ENCODE measurements around the gene ATAD3C. TPM values are rescaled to one million over a fixed set of nuclear protein-coding genes. Genes with fewer than 3 reads are reported as not detected.
"Not testable (repeated sequence)": the region's sequence is repeated elsewhere in the genome, so short reads cannot be mapped to it uniquely, and the experiment has no call there.

Gene ATAD3C
- total and polyA plus RNA-seq, 2 of the 8 experiments (the other 6 are each of a cell fraction or from before 2014, with no cell fraction given): 2.0 to 2.7 TPM

GRCh38 chr1:1484976-1485750 is 35.7 kb downstream of the ATAD3C start:
- H2BK12ac ChIP-seq (ENCODE audit: low read depth, low read length); H3K9ac ChIP-seq (replicated peaks in 1 of 4; ENCODE audit: extremely low read depth in 1 of 4, low read depth in 3 of 4, low read length in 3 of 4); H3K79me1 ChIP-seq (ENCODE audit: low read depth, low read length); H3K23ac ChIP-seq (ENCODE audit: insufficient read length); POLR2A ChIA-PET (ENCODE audit: partially characterized antibody); H3K27me3 ChIP-seq (replicated peaks in 1 of 4; ENCODE audit: control insufficient read depth in 3 of 4, extremely low read depth in 1 of 4, insufficient read depth in 3 of 4, low read length in 3 of 4); DNase-seq (ENCODE audit: low read depth in 1 of 2, low spot score in 2 of 2); H3K23me2 ChIP-seq (ENCODE audit: low read depth, low read length); H4K5ac ChIP-seq (ENCODE audit: insufficient read length, low read depth, low read length); FAIRE-seq; H2BK15ac ChIP-seq (ENCODE audit: low read length); H2AK5ac ChIP-seq (ENCODE audit: low read depth, low read length); H3K27ac ChIP-seq (ENCODE audit: low read depth, low read length); H2BK5ac ChIP-seq (ENCODE audit: low read depth, low read length); H3K79me2 ChIP-seq (ENCODE audit: control insufficient read depth in 1 of 2, insufficient read depth in 2 of 2, low read length in 2 of 2); H2BK20ac ChIP-seq (ENCODE audit: low read length); H3K14ac ChIP-seq (ENCODE audit: insufficient read length); H2BK120ac ChIP-seq (replicated peaks; ENCODE audit: low read depth, low read length); H3K56ac ChIP-seq (replicated peaks; ENCODE audit: insufficient read length, low read depth, low read length); H3K4me1 ChIP-seq (replicated peaks in 1 of 4; ENCODE audit: control insufficient read depth in 3 of 4, insufficient read depth in 4 of 4, low read length in 3 of 4); H3K9me3 ChIP-seq (ENCODE audit: insufficient read depth in 2 of 2, low read depth in 1 of 2, low read length in 1 of 2); H4K20me1 ChIP-seq (replicated peaks in 1 of 2; ENCODE audit: control insufficient read depth in 1 of 2, insufficient read depth in 2 of 2, low read length in 2 of 2); H3K4ac ChIP-seq (replicated peaks; ENCODE audit: insufficient read length, low read depth, low read length); H2AFZ ChIP-seq (ENCODE audit: low read length); H4K91ac ChIP-seq (replicated peaks; ENCODE audit: insufficient read length, low read length); H3K18ac ChIP-seq (ENCODE audit: extremely low read depth, low read length); H3K4me3 ChIP-seq (ENCODE audit: extremely low read depth in 1 of 4, insufficient read depth in 2 of 4, low read depth in 3 of 4, low read length in 4 of 4); H4K8ac ChIP-seq (ENCODE audit: extremely low read depth, insufficient read depth, low read length); H3K4me2 ChIP-seq (ENCODE audit: insufficient read depth in 1 of 2, low read depth in 2 of 2, low read length in 2 of 2): not testable (repeated sequence)
- CTCF ChIA-PET (ENCODE audit: partially characterized antibody): interaction anchor here (0.6 kb wide), 1 partner anchor 700 kb away, joined by 3 read pairs; no protein-coding TSS in a partner anchor
- H3K36me3 ChIP-seq (ENCODE audit: control insufficient read depth in 2 of 4, insufficient read depth in 4 of 4, low read length in 3 of 4): peaks cover 5 to 60% (median 32%) of the 10 kb centered on the region in 4 experiments
- WGBS, 2 experiments (ENCODE audit: extremely low coverage in 1 of 2, insufficient coverage in 1 of 2, insufficient read length in 1 of 2, insufficient replicate concordance in 2 of 2, low coverage in 1 of 2, low lambda C conversion rate in 2 of 2, missing lambda C conversion rate in 1 of 2): 93% methylated on average over 24 of the region's 46 CpGs; no CpG with 5 or more reads in 1 of the 2 experiments

All from H1 (cell line).